ENCODE data around the gene ADCY5.

The ADCY5 gene

DNA sequence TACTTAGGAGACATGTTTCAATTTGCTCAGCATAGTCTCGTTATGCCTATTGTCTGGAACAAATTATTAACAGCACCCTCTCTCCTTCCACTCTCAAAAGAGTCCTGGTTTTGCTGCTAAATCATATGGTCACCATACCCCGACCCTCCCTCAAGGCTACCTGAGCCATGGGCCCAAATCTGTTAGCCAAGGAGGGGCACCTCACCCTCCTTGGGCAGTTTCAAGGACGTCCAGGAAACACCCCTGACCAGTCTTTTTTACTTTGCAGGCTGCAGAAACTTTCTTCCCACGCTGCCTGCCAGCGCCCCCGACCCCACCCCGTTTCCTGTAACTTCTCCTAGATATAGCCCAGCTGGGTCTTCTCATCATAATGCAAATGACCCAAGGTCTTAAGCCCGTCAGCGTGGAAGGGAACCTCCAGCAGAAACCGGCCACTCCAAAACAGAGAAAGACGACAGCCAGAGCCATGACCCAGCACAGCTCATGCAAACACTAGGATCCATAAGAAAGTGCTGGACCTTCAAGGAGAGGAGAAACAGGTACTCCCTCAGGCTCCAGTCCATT is 62.3 kb downstream of the ADCY5 start:
- DNase-seq (ENCODE audit: low read depth) = no peak

DNA sequence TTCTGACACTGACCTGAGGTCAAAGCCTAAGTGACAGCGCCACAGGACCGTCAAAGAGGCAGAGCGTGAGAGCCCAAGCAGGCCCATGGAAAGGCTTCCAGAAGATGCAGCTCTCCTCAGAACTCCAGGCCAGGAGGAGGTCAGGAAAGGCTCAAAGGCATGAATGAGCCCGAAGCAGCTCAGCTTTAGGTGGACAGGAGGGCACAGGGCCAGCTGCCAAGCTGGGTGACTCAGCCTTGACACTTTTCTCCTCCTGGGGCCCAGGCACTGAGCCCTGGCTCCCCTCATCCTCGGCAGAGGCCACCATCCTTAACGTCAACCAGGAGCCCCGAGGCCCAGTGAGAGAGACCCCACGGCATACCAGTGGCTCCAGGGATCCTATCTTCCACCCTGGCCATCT is 62.9 kb downstream of the ADCY5 start:
- DNase-seq (ENCODE audit: low read depth) = no peak

DNA sequence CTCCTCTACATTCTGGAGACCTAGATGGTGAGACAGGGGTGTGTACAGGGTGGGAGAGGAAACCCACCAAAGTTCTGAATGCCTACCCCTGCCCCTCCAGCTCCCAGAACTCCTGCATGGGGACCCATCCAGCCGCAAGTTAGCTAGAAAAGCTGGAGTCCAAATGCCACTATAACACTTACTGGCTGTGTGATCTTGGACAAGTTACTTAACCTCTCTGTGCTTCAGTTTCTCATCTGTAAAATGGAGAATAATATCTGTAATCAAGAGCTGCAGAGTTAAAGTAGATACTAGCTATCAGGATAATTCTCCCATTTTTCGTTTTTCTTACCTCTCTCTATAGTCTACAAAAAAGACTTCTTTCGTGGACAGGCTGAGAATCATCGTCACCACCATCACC is 63.4 kb downstream of the ADCY5 start:
- DNase-seq (ENCODE audit: low read depth) = no peak

DNA sequence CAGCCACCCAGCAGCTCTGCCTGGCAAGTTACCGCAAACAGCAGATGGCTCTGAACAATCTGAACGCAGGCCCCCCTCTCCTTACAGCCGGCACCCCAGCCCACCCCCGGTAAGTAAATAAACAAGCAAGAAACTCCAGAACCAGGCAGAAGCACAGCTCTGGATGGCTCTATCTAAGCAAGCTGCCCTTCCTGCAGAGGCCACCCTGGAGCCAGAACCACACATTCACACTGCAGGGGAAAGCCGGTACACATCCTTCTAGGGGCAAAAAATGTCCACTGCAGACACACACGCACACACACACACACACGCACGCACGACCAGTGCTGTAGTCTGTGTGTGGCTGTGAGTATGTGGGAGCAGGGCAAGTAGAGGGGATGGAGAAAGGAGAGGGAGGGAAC is 63.9 kb downstream of the ADCY5 start:
- no peak for DNase-seq (ENCODE audit: low read depth)

DNA sequence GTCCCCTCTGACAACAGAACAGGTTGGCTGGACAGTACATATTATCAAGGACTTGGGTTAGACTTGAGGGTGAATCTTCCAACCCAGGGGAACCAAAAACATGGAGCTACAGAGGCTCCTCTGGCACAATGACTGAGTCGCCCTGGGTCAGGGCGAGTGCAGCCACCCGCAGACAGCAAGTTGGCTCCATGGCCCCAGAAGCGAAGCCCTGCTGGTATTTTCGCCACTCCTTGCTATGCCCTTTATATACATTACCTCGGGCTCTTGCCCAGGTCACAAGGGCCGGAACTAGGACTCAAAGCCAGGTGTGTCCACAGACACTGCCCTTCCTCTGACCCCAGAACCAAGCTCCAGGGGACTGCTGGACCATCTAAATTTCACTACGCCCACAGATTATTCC is 64.6 kb downstream of the ADCY5 start:
- no peak for DNase-seq (ENCODE audit: low read depth)

DNA sequence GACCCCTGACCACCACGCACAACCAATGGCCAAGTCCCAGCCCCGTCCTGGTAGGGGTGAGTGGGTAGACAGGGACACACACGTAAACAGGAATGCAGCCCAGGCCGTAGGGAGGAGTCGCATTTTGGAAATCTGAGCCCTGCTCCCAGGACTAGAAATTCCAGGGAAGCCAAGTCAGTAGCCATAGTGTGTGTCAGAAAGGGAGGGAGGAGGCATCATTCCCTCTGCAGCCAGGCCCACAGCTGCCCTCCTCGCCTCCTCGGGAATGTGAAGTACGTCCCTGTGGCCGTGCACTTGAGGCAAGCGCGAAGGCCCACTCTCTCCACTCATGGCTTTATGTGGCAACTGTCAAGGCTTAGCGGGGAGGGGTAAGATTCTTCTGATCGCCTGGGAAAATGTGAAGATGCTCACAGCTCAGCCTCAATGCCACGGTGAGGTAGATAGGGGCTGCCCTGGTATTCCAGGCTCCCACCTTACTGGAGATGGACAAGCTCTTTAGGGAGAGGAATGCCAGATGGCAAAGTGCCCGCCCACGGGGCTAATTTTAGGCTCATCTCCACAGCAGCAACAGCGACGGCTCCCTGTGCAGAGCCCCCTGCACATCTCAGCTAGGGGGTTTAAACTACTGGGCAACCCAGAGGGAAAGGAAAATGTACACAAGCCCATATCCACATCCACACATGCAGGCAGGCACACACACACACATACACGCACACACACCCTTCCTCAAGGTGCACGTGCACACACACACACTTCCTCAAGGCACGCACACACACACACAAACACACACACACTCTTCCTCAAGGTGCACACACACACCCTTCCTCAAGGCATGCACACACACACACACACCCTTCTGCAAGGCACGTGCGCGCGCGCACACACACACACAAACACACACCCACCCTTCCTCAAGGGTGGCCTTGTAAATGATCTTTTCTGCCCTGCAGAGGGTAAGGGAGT is 65.5 kb downstream of the ADCY5 start:
- DNase-seq (ENCODE audit: low read depth) = no peak

DNA sequence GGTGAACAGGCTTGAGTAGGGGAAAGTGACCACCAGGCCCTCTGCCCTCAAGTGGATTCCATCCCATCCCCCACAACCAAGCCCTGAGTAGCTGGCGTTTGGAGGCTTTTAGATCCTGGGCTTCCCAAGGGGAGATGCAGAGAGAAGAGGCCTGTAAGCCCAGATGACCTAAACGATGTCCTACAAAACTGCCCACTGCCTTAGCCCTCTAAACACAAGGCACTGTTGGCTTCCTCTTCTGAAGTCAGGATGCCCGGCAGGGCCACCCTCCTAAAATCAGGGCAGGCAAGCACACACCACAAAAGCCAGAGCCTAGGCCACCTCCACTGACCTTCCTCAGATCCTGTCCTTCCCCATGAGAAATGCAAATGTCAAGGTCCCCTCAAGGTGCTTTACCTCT is 68.6 kb downstream of the ADCY5 start:
- no peak for DNase-seq (ENCODE audit: low read depth)

DNA sequence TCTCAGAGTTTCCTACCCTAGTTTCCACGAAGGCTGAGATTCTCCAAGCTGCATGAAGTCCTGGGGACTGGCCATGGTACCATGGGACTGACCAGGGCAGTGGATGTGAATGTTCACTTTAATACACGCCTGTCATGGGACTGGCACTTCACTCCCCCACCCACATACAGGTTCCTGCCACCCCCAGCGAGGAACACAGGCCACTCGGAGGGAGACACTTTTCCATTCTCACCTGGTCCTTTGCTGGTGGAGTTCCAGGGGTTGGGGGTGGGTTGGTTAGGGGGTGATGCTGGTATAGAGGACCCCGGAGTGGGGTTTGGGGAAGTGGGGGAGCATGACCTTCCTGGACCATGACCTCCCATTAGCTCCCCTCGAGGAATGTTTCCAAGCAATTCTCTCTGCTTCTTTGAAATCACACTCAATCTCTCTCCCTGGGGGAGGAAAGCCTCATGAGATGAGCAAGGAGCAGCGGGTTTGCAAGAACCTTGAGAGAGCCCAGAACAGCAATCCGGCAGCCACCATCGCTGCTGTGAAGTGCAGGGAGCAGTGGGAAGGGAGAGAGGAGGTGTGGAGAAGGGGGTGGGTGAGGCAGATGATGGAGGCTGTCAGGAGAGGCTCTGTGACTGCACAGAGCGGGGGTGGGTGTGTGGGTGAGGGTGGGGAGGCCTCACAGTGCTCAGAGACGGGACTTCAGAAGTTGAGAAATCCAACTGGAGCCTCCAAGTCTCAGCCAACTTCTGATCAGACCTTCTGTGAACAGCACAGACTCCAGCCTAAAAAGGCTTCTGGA is 69.7 kb downstream of the ADCY5 start:
- no peak for DNase-seq (ENCODE audit: low read depth)

DNA sequence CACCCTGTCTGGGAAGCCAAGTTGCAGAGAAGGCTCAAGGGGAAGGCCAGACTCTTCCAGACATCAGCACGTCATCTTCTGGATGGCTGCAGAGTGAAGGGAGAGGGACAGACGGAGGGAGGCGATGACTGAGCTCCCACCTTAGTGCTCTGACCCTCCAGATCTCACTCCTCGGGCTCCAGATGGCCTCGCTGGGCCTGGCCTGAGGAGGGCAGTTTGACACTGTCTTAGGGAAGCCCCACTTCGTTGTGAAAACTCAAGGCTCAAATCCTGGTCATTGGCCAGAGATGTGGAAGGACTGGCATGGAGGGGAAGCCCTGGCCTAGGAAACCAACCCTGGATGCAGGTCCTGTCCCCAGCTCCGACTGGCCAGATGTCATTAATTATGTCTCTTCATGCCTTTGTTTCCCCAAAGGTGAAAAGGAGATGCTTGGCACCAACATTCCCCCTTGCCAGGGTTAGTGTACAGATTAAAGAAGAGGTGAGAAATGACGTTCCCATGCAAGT is 70.4 kb downstream of the ADCY5 start:
- no peak for DNase-seq (ENCODE audit: low read depth)

DNA sequence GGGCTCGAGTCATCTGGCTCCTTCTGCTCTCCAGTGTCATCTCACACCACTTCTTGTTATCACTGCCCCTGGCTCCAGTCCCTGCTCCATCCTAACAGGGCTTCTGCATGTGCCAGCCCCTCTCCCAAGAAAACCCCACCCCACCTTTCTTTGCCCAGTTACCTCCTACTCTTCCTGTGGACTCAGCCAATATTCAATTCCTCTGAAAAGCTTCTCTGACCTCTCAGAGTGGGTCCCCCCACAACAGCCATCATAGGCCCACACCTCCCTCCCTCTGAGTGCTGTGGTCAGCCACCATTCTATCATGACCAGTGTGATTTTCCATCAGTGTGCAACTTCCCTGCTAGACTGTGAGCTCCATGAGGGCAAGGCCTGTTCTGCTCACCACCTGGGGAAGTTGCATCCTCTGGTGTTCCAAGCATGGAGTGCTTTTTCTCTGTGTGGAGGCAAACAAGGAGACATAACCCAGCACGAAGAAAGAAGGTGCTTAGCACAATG is 71.6 kb downstream of the ADCY5 start:
- DNase-seq (ENCODE audit: low read depth) = no peak

DNA sequence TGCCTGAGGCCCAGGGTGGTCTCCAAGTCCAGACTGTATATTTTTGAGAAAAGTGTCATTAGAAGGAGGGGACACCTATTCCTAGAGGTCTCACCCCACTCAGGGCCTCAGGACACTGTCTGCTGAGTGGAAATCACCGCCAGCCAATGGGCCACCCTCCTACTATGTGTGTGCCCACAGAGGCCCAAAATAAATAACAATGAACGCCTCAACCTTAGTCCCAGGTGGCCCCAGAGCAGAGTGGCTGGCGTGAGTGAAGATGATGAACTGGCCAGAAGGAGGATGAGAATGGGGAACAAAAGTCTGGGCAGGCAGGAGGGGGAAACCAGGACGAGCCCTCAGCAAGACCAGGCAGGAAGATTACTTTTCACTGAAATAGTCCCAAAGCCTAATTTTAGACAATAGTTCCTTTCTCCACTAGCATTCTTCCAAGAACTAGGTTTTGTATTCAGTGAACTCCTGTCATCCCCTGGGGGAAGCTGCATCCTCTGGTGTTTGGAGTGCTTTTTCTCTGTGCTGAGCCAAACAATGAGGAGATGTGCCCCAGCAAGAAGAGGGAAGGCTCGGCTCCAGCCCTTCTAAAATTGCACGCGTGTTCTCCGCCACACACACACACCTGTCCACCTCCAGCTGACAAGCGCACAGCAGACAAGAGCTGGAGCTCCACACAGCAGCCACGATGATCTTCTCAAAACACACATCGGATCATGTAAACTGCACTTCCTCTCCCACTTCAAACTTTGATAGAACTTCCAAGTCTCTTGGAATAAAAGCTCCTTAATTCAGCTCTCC is 72.2 kb downstream of the ADCY5 start:
- DNase-seq (ENCODE audit: low read depth) = no peak

DNA sequence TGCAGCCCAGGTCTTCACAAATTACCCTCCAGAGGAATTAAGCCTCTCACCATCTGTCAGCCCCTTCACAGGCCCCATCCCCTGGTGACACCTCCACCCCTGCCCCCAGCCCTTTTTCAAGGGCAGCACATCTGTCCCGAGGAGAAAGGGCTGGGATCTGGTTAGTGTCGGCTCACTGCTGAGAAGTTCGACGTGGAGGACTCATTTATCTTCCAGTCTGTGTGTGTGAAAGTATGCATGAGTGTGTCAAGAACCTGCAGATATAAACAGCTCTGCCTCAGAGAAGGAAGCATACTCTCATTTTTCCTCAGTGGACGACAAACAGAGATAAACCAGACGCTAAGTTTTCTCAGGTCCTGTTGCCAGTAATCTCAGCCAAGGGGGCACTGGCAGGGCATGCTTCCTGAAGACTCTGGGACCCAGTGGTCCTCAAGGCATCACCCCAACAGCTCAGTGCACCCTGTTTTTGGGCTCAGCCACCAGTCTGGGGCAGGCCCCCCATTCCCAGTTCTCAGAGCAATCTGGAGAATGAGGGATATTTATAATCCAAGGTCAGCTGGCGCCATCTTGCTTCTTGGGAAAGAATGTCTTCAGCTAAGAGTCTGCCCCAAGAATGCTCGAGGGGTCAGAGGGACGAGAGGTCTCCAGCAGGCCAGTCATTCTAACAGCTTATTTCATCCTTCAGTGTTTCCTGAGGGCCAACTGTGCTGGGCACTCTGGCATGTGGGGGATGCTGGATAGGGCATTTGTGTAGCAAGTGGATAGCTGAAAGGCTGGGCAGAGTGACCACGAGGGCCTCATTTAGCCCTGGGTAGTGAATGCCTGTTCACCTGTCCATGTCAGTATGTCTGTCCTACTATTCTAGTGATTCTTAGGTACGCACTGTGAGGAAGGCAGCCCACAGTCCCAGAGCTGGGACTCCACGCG is 73.6 kb downstream of the ADCY5 start:
- no peak for DNase-seq (ENCODE audit: low read depth)

DNA sequence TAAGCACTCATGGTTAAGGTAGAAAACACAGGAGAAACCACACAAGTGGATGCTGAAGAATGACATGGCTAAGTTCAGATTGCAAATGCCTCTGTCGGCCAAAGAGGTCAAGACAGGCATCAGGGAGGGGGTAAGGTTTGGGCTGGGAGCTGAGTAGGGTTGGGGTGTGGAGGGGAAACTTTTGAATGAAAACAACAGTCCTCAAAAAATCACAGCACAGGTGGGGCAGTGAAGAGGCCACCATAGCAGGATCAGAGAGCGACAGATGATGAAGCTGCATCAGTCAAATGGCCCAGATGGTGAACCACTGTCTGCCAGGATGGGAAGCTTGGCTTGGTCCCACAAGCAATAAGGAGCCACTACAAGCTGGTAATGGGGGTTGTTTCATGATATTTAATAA is 74.9 kb downstream of the ADCY5 start:
- DNase-seq (ENCODE audit: low read depth) = no peak

DNA sequence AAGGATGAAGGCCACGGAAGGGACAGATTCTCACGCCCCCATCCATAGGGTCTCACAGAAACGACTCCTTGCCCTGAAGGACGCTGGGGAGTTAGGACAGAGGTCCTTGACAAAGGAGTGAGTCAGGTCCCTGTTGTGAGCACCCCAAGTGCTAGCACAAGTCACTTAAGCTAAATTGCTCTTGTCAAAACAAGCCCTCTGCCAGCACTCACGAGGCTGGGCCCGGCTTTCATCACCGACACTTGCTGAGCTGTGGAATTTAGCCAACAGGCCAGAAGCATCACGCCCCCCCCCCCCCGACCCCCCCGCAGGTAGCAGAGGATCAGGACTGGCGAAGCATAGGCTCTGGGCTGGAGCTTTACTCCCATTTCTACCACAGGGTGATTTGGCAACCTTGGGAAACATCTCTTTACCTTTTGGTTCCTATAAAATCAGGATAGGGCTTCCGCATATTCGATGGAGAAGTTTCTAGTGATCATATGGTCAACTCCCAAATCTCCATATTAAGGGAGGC is 75.4 kb downstream of the ADCY5 start:
- no peak for DNase-seq (ENCODE audit: low read depth)

DNA sequence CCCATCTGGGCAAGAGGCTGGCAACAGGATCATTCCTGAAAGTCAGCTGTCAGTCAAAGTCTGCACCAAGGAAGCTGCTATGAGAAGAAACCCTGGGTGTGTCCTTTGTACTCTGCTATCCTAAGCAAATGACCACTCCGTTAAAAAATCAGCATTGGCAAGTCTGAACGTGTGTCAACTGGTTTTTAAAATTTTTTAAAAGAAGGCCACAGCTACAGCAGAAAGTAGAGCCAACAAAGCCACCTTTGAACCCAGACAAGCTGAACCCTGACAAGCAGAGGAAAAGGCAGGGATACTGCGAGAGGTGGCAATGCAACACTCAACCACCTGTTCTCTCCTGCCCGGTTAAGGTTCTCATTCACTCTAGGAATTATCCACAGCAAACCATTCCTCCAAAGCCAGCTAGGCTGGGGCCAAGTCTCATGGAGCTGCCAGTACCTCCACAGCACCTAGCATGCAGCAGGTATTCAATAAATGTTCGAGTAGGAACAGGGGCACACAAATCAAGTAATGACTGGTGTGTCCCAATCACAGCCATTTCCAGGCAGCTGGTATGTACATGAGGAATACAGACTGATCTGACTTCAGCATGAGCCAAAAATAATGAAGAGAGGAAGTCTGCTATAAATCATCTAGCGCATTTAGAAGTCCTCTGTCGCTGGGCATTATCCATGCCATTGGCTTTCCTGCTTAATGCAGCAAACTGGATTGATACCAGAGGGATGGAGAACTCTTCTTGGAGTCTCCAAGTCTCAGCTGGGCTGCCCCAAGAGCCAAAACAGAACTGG is 76.0 kb downstream of the ADCY5 start:
- DNase-seq (ENCODE audit: low read depth) = no peak

DNA sequence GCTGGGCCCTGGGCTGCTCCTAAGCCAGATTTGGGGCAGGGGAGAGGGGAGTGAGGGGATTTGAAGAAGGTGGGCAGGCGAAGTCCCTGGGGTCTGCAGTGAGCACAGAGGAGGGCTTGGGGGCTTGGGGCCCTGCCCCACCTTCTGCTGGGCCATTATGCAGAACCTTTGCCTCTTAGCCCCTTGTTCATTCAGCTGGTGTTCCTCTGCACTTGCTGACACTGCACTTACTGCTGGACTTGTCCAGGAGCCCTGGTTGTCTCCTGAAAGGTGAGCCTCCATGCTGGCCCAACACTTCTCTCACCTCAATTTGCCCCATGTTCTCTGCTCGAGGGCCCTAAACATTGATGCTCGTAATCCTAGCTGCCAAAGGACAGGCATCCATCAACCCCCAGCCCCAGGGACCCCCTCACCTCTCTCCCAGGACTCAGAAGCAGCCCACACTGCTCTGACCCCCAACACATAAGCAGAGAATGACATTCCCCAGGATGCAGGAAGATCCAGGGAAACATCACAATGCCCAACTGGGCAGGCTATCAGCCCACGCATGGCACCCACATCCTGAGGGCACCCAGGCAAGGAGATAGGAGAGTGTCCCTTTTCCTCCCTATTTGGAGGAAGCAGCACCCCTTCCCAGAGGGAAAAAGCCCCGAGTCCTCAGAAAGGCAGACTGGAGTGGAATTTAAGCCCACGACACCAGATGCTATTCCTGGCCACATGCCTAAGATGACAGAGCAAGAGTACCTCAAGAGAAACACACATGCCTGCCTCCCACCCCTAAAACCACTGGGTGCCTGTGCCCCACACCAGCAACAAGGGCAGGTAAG is 76.8 kb downstream of the ADCY5 start:
- DNase-seq (ENCODE audit: low read depth) = no peak

DNA sequence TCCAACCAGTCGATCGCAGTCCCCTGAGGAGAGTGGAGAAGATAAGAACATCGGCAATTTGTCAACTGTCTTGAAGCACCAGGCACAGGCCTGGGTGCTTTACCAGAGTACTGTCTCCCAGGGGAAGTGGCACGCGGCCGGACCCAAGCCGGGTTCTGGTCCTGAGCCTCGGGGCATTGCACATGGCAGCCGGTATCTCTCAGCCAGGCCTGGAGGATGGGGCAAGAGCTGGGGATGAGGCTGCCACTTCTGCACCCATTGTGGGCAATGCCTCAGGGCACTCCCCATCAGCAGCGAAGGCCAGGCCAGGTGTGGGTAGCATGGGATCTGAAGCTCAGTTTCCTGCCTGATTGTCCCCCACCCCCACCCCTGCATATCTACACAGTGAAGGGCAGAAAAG is 77.5 kb downstream of the ADCY5 start:
- no peak for DNase-seq (ENCODE audit: low read depth)

DNA sequence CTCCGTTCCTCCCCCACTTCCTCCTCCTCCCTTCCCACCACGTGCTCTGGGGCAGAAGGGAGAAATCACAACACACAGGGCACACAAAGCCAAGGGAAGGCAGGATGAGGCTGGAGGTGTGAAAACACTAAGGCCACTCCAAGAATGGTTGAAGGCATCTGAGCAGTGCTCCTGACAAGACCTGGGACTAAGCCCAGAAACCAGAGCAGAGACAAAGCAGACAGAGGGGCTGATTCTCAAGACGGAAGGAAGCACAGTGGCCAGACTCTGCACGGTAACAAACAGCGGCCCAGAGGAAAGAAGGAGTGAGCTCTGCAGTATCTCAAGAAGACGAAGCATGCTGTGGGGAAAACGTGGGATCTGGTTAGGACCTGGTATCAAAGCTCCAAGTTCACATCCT is 78.1 kb downstream of the ADCY5 start:
- DNase-seq (ENCODE audit: low read depth) = no peak

DNA sequence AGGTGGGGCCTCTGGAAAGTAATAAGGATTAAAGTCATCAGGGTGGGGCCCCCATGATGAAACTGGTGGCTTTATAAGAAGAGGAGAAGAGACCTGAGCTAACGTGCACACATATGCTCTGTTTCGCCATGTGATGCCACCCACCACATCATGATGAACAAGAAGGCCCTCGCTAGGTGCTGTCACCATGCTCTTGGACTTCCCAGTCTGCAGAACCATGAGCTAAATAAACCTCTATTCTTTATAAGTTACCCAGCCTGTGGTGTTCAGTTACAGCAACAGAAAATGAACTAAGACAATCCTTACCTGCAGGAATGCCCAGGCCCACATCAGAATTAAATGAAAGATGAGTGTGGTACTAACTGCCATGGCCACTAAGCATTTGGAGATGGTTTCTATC is 79.8 kb downstream of the ADCY5 start:
- DNase-seq (ENCODE audit: low read depth) = no peak

Measured in stimulated activated CD4-positive, alpha-beta T cell treated with anti-CD3 and anti-CD28 coated beads, Interleukin-2, amount 100 ng/mL, for 4 hours (primary cell).